GM21381 (cell line): ENCODE measurements around the gene PTCD3.

Experiments used
- ATAC-seq: cut with Tn5 transposase; IDR thresholded peaks from one replicate; pipeline ENCODE4 v1.9.1; 2021; ENCODE audit warnings: mild to moderate bottlenecking, moderate library complexity; ENCODE audit not compliant: unreplicated experiment

PTCD3 gene

GRCh38 chr2:86079981-86080911 is 25.8 kb upstream of the PTCD3 start:
- ATAC-seq = peak; percentile 87

- no peak for ATAC-seq
These were observed 24.3 kb upstream of the PTCD3 start for GRCh38 chr2:86081724-86082123.

- no peak for ATAC-seq
These were observed 23.3 kb upstream of the PTCD3 start for GRCh38 chr2:86082756-86083155.

- ATAC-seq = no peak
These were observed 17.8 kb upstream of the PTCD3 start for GRCh38 chr2:86087936-86088850.

- no peak for ATAC-seq
These were observed 11.8 kb upstream of the PTCD3 start for GRCh38 chr2:86094229-86094628.

- no peak for ATAC-seq
These were observed 8.7 kb upstream of the PTCD3 start for GRCh38 chr2:86097114-86097896.

GRCh38 chr2:86097913-86098312 is 8.1 kb upstream of the PTCD3 start:
- ATAC-seq = no peak

- no peak for ATAC-seq
These were observed 3.9 kb upstream of the PTCD3 start for GRCh38 chr2:86102157-86102556.

- ATAC-seq = peak; percentile 64
These were observed 625 bp upstream of the PTCD3 start, which contains the start of gene POLR1A for GRCh38 chr2:86105252-86105968. POLR1A (minus strand) TSS chr2:86105886; CDS start chr2:86105776, 110 bp downstream.

GRCh38 chr2:86107031-86107430 is 996 bp downstream of the PTCD3 start:
- ATAC-seq = no peak

- no peak for ATAC-seq
These were observed 12.1 kb downstream of the PTCD3 start for GRCh38 chr2:86118130-86118529.

- ATAC-seq = no peak
These were observed 17.4 kb downstream of the PTCD3 start for GRCh38 chr2:86123328-86123925.

GRCh38 chr2:86124683-86125082 is 18.6 kb downstream of the PTCD3 start:
- ATAC-seq = no peak

- ATAC-seq = no peak
These were observed 28.7 kb downstream of the PTCD3 start for GRCh38 chr2:86134709-86135108.

- ATAC-seq = no peak
These were observed 29.6 kb downstream of the PTCD3 start for GRCh38 chr2:86135653-86136052.

GRCh38 chr2:86136141-86136540 is 30.1 kb downstream of the PTCD3 start:
- no peak for ATAC-seq

- no peak for ATAC-seq
These were observed 32.9 kb downstream of the PTCD3 start for GRCh38 chr2:86138736-86139625.

GRCh38 chr2:86139981-86140380 is 33.9 kb downstream of the PTCD3 start:
- ATAC-seq = no peak

- ATAC-seq = no peak
These were observed 34.9 kb downstream of the PTCD3 start for GRCh38 chr2:86140969-86141392.
